Brain microvascular endothelial cell (primary cell): ENCODE results near the gene STAC.
A peak's percentile ranks its signal among the peaks of the same experiment; 100 is the strongest.

Experiments used
- DNase-seq: peaks from one replicate; pipeline ENCODE4 v3.0.0-alpha.2; 2020
- H3K27ac ChIP-seq: fragments of 250-450 bp; sonication (Bioruptor Pico); 2 replicates; pipeline ENCODE4 v1.5.1; 2020; ENCODE audit warnings: mild to moderate bottlenecking, moderate library complexity
- H3K27me3 ChIP-seq: fragments of 250-450 bp; sonication (Bioruptor Pico); replicated peaks from 2 replicates; pipeline ENCODE4 v1.5.1; 2020; ENCODE audit warnings: mild to moderate bottlenecking
- H3K36me3 ChIP-seq: fragments of 250-450 bp; sonication (Bioruptor Pico); replicated peaks from 2 replicates; pipeline ENCODE4 v1.5.1; 2020; ENCODE audit warnings: mild to moderate bottlenecking
- H3K4me3 ChIP-seq: 2 replicates; pipeline ENCODE4 v1.5.1; 2011; ENCODE audit warnings: low read depth, mild to moderate bottlenecking, control low read depth, low read length, moderate library complexity
- in situ Hi-C: cut with HindIII; loops from 2 replicates; pipeline ENCODE4 v1.10.0; 2017; ENCODE audit warnings: low sequenced_read_pairs, low pct_ligation_motif_present
- TF ChIP-seq, protein P1 (sequence below): IDR thresholded peaks from 2 replicates; pipeline ENCODE4 v1.5.1; 2011; ENCODE audit warnings: low read depth, mild to moderate bottlenecking, moderate library complexity, low read length, control low read depth, inconsistent platforms; ENCODE audit errors: missing control alignments

Gene STAC, protein sequence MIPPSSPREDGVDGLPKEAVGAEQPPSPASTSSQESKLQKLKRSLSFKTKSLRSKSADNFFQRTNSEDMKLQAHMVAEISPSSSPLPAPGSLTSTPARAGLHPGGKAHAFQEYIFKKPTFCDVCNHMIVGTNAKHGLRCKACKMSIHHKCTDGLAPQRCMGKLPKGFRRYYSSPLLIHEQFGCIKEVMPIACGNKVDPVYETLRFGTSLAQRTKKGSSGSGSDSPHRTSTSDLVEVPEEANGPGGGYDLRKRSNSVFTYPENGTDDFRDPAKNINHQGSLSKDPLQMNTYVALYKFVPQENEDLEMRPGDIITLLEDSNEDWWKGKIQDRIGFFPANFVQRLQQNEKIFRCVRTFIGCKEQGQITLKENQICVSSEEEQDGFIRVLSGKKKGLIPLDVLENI

DNA sequence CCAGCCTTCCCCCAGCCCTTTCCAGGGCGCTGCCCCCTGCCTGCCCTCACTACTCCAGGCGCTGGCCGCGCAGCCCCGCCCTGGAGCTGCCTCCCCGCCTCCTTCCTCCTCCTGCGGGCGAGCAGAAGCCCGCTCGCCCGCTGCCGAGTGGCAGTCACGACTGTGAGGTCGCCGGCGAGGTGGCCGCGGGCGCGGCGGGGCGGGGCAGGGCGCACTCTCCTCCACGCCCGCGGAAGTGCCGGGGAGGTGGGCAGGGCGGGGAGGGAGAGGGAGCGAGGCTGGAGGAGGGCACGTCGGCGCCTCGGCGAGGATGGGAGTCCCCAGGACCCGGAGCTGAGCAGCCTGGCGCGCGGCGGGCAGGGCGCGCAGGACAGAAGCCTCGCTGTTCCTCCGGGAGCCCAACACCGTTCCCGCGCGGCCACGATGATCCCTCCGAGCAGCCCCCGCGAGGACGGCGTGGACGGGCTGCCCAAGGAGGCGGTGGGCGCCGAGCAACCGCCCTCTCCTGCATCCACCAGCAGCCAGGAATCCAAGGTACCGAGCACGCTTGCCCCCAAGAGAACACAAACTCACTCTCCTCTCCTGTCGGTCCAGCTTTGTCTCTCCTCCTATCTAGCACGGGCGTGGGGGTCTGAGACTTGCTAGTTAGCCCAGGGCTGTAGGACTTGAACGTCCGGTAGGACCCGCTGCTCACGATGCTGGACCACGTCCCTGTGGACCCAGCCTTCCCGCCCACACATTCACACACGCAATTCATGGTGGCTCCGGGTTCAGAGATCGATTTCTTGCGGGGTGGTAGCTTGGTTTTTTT is at the start of gene STAC:
STAC (plus strand) TSS at position 284 of the 811 bp plus-strand sequence; CDS start at position 424, 140 bp downstream.
- Histone ChIP-seq H3K27me3 (no peaks in the 10 kb centered on the region), H3K27ac (no peak within 1 kb of the TSS), H3K4me3 (peak within 1 kb of the TSS; percentile 75), H3K36me3 (no peaks in the 10 kb centered on the region)
- DNase-seq: no peak
- TF ChIP-seq, protein P1, sequence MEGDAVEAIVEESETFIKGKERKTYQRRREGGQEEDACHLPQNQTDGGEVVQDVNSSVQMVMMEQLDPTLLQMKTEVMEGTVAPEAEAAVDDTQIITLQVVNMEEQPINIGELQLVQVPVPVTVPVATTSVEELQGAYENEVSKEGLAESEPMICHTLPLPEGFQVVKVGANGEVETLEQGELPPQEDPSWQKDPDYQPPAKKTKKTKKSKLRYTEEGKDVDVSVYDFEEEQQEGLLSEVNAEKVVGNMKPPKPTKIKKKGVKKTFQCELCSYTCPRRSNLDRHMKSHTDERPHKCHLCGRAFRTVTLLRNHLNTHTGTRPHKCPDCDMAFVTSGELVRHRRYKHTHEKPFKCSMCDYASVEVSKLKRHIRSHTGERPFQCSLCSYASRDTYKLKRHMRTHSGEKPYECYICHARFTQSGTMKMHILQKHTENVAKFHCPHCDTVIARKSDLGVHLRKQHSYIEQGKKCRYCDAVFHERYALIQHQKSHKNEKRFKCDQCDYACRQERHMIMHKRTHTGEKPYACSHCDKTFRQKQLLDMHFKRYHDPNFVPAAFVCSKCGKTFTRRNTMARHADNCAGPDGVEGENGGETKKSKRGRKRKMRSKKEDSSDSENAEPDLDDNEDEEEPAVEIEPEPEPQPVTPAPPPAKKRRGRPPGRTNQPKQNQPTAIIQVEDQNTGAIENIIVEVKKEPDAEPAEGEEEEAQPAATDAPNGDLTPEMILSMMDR: no peak
- in situ Hi-C loops: no loop called here

DNA sequence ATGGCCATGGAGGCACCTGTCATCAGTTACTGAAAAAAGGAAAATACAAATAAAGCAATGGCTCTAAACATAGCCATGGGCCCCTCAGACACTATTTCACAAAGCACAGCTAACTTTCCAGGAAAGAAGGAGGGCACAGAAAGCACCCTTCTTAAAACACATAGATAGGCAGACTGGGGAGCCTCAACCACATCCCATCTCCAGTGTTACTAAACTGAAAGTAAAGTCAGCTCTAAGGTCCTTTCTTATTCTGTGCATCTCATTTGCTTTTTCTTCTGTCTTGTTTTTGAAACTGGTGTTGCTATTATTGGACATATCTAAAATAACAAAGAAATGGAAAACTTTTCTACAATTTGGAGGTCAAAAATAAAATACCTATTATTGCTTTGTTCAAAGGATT is 48.2 kb upstream of the STAC start:
- Histone ChIP-seq H3K27ac (no peak overlapping the region), H3K36me3 (no peaks in the 10 kb centered on the region), H3K27me3 (no peaks in the 10 kb centered on the region), H3K4me3 (no peak overlapping the region)
- DNase-seq: no peak
- TF ChIP-seq, protein P1: no peak
- in situ Hi-C loops: no loop called here

DNA sequence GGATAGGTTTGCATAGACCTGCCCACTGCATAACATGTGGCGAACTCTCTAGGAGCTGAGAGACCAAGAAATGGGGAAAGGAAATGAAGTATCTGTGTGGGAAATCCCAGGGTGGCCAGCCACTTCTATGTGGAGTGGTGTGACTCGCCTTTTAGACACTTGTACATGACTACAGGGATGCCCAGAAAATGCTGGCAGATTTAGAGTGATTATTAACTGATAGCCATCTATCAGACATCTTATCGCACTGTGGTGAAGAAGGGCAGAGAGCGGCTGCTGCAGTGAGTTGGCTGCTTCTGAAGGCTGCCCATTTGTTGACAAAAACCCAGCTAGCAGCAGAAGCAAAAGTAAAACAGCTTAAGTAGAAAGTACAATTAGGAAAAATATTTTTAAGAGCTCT is 18.1 kb upstream of the STAC start:
- Histone ChIP-seq H3K27me3 (no peaks in the 10 kb centered on the region), H3K27ac (peak overlapping the region; percentile 51), H3K4me3 (no peak overlapping the region), H3K36me3 (no peaks in the 10 kb centered on the region)
- TF ChIP-seq, protein P1: no peak
- in situ Hi-C loops: no loop called here
- peak; percentile 31 for DNase-seq

DNA sequence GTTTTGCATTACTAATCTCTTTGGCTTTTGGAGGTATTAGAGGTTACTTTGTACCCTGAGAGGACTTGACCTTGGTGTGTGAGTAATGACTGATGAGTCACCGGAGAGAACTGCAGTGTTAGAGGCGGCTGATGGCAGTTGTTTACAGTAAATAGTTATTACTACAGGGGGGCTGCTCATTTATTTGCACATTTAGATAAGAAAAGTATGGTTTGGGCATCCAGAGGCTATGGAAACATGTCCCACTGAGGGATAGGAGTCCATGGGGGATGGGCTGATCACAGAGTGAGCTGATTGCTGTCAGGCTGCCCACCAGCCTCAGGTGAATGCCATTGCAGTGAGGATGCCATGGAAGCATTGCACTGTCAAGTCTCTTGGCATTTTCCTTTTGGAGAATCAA is 17.3 kb upstream of the STAC start:
- TF ChIP-seq, protein P1: no peak
- Histone ChIP-seq H3K27ac (peak overlapping the region; percentile 51), H3K36me3 (no peaks in the 10 kb centered on the region), H3K4me3 (no peak overlapping the region), H3K27me3 (no peaks in the 10 kb centered on the region)
- in situ Hi-C loops: no loop called here
- DNase-seq: peak; percentile 72

DNA sequence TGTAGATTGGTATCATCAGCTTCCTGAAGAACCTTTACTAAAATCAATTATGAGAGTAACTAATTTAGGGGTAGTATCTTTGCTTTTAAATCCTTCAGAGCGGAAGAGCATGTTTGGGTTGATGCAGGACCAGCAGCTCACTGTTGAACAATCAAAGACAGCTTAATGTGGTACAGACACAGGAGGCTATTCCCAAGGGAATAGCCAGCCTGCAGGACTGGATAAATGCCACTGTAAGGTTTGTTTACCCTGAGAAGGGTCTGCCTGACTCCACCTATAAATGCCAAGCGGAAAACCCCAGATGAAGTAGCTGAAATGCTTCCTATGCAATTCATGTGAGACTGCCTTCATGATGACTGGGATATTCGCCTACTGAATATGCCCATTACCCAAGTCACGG is 16.0 kb upstream of the STAC start:
- in situ Hi-C loops: no loop called here
- Histone ChIP-seq H3K27me3 (no peaks in the 10 kb centered on the region), H3K27ac (no peak overlapping the region), H3K4me3 (no peak overlapping the region), H3K36me3 (no peaks in the 10 kb centered on the region)
- no peak for DNase-seq
- TF ChIP-seq, protein P1: no peak
